Uterus (tissue), 4 donors: ENCODE results near the gene CD4. TPM values are rescaled to one million over a fixed set of nuclear protein-coding genes. Genes with fewer than 3 reads are reported as not detected.
"Not testable (repeated sequence)": the region's sequence is repeated elsewhere in the genome, so short reads cannot be mapped to it uniquely, and the experiment has no call there.

Experiments used
- DNase-seq, 2 donors: peaks; one replicate each; pipeline ENCODE4 v3.0.0-alpha.2; 2019 to 2020
- H3K27ac ChIP-seq, 2 donors: fragments of 200-600 bp; sonication (generic); 1 replicate in 1 of 2; 2 replicates in 1 of 2; pipeline ENCODE4 v1.5.1; 2016 to 2018
- H3K27me3 ChIP-seq, 2 donors: fragments of 200-600 bp; sonication (generic); one replicate each; pipeline ENCODE4 v1.5.1; 2018 to 2019; ENCODE audit warnings: control low read depth in 1 of 2
- H3K36me3 ChIP-seq, 2 donors: fragments of 200-600 bp; sonication (generic); one replicate each; pipeline ENCODE4 v1.5.1; 2019; ENCODE audit warnings: control low read depth in 1 of 2
- H3K4me1 ChIP-seq, 2 donors: fragments of 200-600 bp; sonication (generic); one replicate each; pipeline ENCODE4 v1.5.1; 2018 to 2019; ENCODE audit warnings: control low read depth in 1 of 2
- H3K4me3 ChIP-seq, 2 donors: fragments of 200-600 bp; sonication (generic); 1 replicate in 1 of 2; 2 replicates in 1 of 2; pipeline ENCODE4 v1.5.1; 2018 to 2019; ENCODE audit warnings: mild to moderate bottlenecking in 1 of 2
- H3K9me3 ChIP-seq, 2 donors: fragments of 200-600 bp; sonication (generic); one replicate each; pipeline ENCODE4 v1.5.1; 2019; ENCODE audit warnings: control low read depth in 1 of 2
- CTCF ChIP-seq, 4 experiments: fragments of 200-600 bp in 2 of 4; fragments of 450-650 bp in 2 of 4; sonication (generic) in 2 of 4; IDR thresholded peaks; one replicate each; pipeline ENCODE4 v1.5.1; 2016 to 2019; ENCODE audit warnings: antibody characterized with exemption in 4 of 4, mild to moderate bottlenecking in 2 of 4, moderate library complexity in 1 of 4
- POLR2A ChIP-seq, 2 donors: fragments of 450-650 bp; IDR thresholded peaks; one replicate each; pipeline ENCODE4 v1.6.1; 2016; ENCODE audit warnings: antibody characterized with exemption in 2 of 2, mild to moderate bottlenecking in 1 of 2, moderate library complexity in 1 of 2
- intact Hi-C: fragments of 100-400 bp; cut with DNase I; formaldehyde crosslinking; loops from one replicate; pipeline ENCODE4 v1.15.1; 2023; ENCODE audit warnings: low total_unique reads
- total RNA-seq, 4 donors: library from RNA; depleted of rRNA in 3 of 4; stranded (reverse); fragments of >200 nt in 3 of 4; gene quantifications; one replicate each; pipeline versions ENCODE4 v1.1.0 to v1.2.4, GENCODE V29; 2014 to 2023
- donor health status: DM: yes; HTN: yes; CAD: no.

The CD4 gene
- 10 to 100 TPM in 2 of 4 donors, 1 to 10 TPM in 2; 1.0 to 24.3 (median 10.4) TPM for total RNA-seq

- Histone ChIP-seq H3K36me3 (no peaks in the 10 kb centered on the region), H3K4me1 (no peaks in the 10 kb centered on the region), H3K27me3 (no peaks in the 10 kb centered on the region), H3K27ac (no peak within 1 kb of the TSS), H3K4me3 (no peak within 1 kb of the TSS), H3K9me3 (no peaks in the 10 kb centered on the region)
- TF ChIP-seq POLR2A (IDR thresholded peaks at IDR 0.05) (no peak), CTCF (IDR thresholded peaks at IDR 0.05) (no peak)
- intact Hi-C loops: no loop called here
- DNase-seq: no peak
These were observed at the start of gene CD4 for GRCh38 chr12:6788972-6789924. Gene CD4 (plus strand): TSS chr12:6789528. CDS start chr12:6800139, 10,611 bp downstream.

GRCh38 chr12:6742080-6742479, 47.2 kb upstream of the CD4 start:
- H3K27ac ChIP-seq, H3K4me1 ChIP-seq, H3K4me3 ChIP-seq, H3K27me3 ChIP-seq, H3K9me3 ChIP-seq, DNase-seq, intact Hi-C loops, H3K36me3 ChIP-seq: not testable (repeated sequence)

GRCh38 chr12:6742834-6743233, 46.5 kb upstream of the CD4 start:
- Histone ChIP-seq H3K9me3 (no peaks in the 10 kb centered on the region), H3K27me3 (no peaks in the 10 kb centered on the region), H3K27ac (no peak overlapping the region), H3K4me1 (no peaks in the 10 kb centered on the region), H3K4me3 (no peak overlapping the region), H3K36me3 (no peaks in the 10 kb centered on the region)
- intact Hi-C loops: no loop called here
- DNase-seq: no peak
- TF ChIP-seq CTCF (IDR thresholded peaks at IDR 0.05) (no peak), POLR2A (IDR thresholded peaks at IDR 0.05) (no peak)

GRCh38 chr12:6743300-6743699, 46.0 kb upstream of the CD4 start:
- intact Hi-C loops, H3K27me3 ChIP-seq: not testable (repeated sequence)

GRCh38 chr12:6745741-6746525, 43.4 kb upstream of the CD4 start:
- TF ChIP-seq POLR2A (IDR thresholded peaks at IDR 0.05): no peak
- TF ChIP-seq CTCF (IDR thresholded peaks at IDR 0.05): no peak
- H3K9me3 ChIP-seq: no peaks in the 10 kb centered on the region
- no peaks in the 10 kb centered on the region for H3K27me3 ChIP-seq
- DNase-seq: no peak
- no peak overlapping the region for H3K27ac ChIP-seq
- H3K36me3 ChIP-seq: no peaks in the 10 kb centered on the region
- no peaks in the 10 kb centered on the region for H3K4me1 ChIP-seq
- intact Hi-C loops: no loop called here
- H3K4me3 ChIP-seq: no peak overlapping the region

More at GRCh38 chr12:6743300-6743699, 46.0 kb upstream of the CD4 start:
- H3K27ac ChIP-seq, H3K4me1 ChIP-seq, DNase-seq, H3K36me3 ChIP-seq, H3K4me3 ChIP-seq, H3K9me3 ChIP-seq: not testable (repeated sequence)

- Histone ChIP-seq H3K9me3 (no peaks in the 10 kb centered on the region), H3K27me3 (no peaks in the 10 kb centered on the region), H3K36me3 (no peaks in the 10 kb centered on the region), H3K4me1 (peaks cover 0 to 4% of the 10 kb centered on the region in 2 donors), H3K27ac (no peak overlapping the region), H3K4me3 (no peak overlapping the region)
- TF ChIP-seq POLR2A (IDR thresholded peaks at IDR 0.05): no peak
- TF ChIP-seq CTCF (IDR thresholded peaks at IDR 0.05): no peak
- no peak for DNase-seq
- intact Hi-C loops: no loop called here
These were observed 42.1 kb upstream of the CD4 start for GRCh38 chr12:6747216-6747615.
